Measurements from ENCODE around the gene RFX1.
"Not testable (repeated sequence)": the region's sequence is repeated elsewhere in the genome, so short reads cannot be mapped to it uniquely, and the experiment has no call there.

The RFX1 gene

DNA sequence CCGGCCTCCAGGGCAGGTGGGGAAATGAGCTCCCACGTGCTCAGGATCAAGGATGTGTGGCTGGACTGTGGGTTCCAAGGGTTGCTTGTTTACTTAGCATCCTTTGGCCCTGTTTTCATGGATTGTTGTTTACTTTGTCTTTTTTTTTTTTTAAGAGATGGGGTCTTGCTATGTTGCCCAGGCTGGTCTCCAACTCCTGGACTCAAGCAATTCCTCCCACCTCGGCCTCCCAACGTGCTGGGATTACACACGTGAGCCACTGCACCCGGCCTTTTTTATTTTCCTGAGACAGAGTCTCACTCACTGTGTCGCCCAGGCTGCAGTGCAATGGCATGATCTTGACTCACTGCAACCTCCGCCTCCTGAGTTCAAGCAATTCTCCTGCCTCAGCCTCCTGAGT, 38.9 kb downstream of the RFX1 start:
- not testable (repeated sequence) for H3K4me3 ChIP-seq (ENCODE audit: low read length); DNase-seq (ENCODE audit: low read depth, low spot score)

DNA sequence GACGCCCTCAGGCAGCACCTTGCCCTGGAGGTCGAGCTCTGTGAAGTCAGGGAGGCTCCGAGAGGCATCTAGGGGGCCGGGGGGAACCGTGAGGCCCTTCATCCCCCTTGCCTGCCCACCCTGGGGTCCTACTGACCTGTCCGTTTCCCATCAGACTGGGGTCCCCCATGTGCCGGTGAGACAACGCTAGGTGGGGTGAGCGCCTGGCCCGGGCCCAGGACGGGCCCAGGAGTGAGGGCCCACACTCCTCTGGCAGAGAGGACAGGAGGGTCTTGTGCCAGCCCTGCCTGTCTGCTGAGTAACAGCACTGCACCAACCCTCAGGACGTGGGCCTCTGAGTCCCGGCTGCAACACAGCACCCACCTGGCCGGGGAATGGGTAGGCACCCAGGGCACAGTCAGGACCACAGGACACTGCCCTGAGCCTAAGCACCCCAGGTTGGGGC, 39.4 kb downstream of the RFX1 start:
- no peak for DNase-seq (ENCODE audit: low read depth, low spot score)
- no peak overlapping the region for H3K4me3 ChIP-seq (ENCODE audit: low read length)

DNA sequence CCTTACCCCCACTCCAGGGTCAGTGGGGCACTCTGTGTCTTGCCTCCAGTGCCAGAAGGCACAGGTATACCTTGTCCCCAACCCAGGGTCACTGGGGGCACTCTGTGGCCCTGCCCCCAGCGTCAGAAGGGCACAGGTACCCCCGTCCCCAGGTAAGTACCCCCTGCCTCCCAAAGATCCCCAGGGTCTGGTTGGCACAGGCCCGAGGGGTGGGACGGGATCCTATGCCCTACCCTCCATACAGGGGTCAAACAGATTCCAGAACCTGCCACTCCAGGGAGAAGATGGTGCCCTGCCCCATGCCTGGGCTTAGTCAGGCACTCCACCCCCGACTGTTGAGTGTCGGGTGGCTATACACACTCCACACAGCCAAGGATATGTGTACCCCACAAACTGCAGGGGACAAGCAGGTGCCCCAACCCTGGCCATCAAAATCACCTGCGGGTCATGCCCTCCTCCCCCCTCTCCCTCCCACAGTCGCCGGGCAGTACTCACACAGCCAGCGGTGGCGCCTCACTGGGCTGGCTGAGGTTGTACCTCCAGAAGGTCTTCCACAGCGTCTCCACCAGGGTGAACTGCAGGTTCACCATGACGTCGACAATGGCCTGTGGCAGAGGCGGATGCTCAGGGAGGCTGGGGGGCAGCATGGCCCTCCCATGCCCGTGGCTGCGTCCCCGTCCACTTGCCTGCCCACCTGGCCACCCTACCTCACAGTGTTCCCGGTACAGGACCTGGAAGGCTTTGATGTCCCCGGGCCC, 40.0 kb downstream of the RFX1 start:
- no peak for DNase-seq (ENCODE audit: low read depth, low spot score)
- H3K4me3 ChIP-seq (ENCODE audit: low read length): no peak overlapping the region

DNA sequence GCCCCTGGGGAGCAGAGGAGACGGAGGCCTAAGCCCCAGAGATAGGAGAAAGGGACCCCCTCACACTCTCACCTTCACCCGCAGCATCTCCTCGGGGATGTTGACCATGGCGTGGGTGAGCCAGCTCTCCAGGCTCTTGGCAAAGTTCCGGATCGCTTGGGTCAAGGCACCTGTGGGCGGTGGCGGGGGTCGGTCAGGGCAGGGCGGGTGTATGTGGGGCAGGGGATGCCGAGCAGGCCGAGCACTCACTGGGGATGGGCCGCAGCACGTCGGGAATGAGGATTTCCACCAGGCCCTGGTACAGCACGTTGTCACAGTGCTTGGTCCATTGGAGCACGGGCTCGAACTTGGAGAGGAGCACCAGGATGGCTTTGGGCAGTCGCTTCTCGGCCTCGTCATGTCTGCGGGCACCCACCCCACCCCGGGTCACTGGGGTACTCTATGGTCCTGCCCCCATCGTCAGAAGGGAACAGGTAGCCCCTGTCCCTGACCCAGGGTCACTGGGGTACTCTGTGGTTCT, 40.7 kb downstream of the RFX1 start:
- no peak overlapping the region for H3K4me3 ChIP-seq (ENCODE audit: low read length)

DNA sequence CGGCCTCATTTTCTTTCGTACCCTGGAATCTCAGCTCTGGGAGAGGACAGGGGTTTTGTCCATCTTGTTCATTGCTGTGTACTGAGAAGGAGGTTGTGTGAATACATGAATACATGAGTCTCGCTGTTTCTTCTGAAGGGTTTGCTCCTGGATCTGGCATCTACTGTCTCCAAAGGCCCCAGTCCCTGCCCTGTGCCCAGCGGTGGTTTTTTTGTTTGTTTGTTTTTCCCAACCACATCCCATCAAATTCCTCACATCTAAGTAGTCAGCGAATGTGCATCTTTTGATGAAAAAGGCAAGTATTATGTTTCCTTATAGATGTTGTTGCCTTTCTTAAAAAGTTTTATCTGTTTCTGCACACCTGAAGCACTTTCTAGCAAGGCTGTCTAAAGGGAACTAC, 41.3 kb downstream of the RFX1 start:
- no peak for DNase-seq (ENCODE audit: low read depth, low spot score)
- no peak overlapping the region for H3K4me3 ChIP-seq (ENCODE audit: low read length)

More for the DNA sequence above, 40.7 kb downstream of the RFX1 start:
- DNase-seq (ENCODE audit: low read depth, low spot score): no peak

DNA sequence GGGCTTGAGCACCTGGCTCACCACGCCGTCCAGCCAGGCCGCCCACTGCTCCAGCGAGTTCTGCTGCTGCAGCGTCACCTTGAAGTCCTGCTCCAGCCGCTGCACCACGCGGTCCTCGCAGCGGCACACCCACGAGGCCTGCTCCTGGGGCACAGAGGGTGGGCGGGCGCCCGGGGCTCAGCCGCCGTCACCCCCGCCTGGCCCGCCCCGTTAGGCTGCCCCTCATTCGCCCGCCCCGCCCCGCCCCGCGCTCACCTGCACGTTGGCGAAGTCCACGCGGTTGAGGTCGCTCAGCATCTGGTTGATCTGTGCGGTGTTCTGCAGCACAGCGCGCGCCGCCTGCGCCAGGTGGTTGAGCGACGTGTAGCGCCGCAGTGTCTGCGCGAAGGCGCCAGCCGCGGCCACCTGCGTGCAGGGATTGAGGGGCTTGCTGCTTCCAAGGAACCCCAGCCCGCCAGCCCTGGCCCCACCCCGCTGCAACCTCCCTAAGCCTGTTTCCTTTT, 42.5 kb downstream of the RFX1 start:
- H3K4me3 ChIP-seq (ENCODE audit: low read length): no peak overlapping the region
- DNase-seq (ENCODE audit: low read depth, low spot score): no peak

DNA sequence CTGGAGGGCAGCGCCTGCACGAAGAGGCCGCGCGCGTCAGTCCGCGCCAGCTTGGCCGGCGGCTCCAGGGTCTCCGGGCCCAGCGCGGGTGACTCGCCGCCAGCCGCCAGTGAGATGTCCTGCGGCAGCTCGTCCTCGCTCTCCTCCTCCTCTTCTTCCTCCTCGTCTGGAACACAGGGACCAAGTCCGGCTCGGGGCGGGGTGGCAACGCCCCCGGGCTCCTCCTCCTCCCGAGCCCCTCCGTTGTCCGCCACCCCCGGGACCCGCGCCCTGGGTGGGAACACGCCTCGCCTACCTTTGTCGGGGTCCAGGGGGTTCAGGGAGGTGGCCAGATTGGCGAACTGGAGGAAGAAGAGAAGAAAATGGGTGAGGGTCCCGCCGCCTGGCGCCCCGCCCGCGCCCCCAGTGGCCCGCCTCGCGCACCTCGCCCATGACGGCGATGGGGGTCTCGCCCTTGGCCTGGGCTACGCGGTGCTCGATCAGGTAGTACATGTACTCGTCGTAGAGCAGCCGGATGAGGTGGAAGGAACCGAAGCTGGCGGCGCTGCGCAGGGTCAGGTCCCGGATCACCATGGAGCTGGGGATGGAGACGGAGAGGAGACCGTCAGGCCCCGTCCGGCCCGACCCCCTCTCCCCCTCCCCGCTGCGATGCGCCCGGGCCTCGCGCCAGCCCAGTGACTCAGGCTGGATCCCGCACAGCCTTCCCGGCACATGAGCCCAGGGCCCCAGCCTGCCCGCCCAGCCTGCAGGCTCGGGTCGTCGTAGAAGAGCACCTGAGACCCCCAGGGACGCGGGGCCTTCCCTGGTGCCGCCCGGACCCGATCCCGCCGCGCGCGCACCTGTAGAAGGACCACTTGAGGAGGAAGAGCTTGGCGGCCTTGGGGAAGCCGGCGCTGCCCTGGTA, 43.2 kb downstream of the RFX1 start:
- no peak overlapping the region for H3K4me3 ChIP-seq (ENCODE audit: low read length)
- DNase-seq (ENCODE audit: low read depth, low spot score): no peak

DNA sequence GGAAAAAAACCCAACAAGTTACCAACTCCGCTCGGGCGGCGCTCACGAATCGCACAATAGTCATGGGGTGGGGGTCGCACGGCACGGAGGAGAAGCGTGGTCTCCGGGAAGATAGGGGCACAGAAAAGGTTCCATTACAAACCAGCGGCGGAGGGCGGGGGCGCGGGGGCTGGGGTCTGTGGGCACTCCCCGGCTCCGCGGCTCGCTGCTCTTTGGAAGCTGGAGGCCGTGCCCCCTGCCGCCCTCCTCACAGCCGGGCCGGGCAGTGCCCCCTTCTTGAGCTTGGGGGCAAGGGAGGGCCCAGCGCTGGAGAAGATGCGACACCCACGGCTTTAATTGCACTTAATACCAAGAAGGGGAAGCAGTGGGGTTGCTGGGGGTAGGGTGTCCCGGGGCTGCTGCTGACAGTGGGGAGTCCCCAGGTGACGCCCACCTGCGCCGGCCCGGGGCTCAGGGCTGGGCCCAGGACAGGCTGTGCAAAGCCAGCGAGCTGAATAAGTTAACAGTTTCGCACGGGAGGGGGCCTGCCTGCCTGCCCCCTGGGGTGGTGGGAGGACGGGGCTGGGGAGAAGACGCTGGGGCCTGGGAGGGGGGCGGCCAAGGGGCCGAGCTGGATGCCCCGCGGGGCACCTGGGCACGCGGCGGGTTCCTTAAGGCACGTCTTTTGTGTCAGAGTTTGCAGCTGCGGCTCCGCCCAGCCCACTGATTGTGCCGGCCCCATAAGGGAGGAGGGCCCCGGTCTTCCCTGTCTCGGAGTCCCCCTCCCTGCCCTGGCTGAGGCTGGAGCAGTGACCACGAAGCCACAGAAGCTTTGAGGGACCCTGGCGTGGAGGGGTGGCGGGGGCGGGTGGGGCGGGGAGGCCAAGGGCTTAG, 44.1 kb downstream of the RFX1 start:
- no peak for DNase-seq (ENCODE audit: low read depth, low spot score)

DNA sequence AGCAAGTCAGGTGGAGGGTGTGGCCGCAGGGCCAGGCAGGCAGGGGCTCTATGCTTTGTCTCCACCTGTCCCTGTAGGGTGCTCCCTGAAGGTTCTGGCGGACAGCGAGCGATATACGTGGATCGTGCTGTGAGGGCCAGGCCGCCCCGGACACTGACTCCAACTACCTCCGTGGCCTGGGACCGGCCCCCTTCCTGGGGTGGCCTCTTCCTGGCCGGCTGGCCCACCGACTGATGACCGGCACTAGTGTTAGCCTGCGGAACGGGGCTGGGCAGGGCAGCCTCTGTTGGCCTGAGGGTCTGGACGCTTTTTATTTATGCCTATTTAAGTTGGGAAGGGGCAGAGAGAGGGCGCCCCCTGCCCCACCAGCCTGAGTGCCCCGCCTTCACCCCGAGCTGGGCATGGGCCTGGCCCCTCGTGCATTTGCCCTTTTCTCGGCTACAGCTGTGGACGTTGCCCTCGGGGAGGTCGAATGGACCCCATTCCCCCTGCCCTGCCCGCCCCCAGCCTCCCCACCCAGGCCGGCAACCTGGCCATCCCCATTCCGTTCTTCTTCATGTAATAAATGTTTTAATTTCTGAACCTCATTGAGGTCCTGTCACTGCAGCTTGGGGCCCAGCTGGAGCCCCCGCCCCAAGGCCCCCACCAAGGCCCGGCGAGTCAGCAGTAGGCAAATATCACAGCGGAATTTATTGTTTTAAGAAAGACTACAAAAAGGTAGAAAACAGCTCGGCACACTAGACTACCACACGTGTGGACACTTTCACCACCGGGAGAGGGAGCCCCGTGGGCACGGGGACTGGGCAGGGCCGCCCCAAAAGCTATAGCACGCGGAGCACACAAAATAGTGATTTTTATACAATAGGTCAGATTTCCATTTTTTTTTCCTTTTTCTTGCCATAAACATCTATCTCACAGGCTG, 45.0 kb downstream of the RFX1 start:
- no peak for DNase-seq (ENCODE audit: low read depth, low spot score)
- H3K4me3 ChIP-seq (ENCODE audit: low read length): no peak overlapping the region

More for the DNA sequence above, 44.1 kb downstream of the RFX1 start:
- H3K4me3 ChIP-seq (ENCODE audit: low read length): no peak overlapping the region

DNA sequence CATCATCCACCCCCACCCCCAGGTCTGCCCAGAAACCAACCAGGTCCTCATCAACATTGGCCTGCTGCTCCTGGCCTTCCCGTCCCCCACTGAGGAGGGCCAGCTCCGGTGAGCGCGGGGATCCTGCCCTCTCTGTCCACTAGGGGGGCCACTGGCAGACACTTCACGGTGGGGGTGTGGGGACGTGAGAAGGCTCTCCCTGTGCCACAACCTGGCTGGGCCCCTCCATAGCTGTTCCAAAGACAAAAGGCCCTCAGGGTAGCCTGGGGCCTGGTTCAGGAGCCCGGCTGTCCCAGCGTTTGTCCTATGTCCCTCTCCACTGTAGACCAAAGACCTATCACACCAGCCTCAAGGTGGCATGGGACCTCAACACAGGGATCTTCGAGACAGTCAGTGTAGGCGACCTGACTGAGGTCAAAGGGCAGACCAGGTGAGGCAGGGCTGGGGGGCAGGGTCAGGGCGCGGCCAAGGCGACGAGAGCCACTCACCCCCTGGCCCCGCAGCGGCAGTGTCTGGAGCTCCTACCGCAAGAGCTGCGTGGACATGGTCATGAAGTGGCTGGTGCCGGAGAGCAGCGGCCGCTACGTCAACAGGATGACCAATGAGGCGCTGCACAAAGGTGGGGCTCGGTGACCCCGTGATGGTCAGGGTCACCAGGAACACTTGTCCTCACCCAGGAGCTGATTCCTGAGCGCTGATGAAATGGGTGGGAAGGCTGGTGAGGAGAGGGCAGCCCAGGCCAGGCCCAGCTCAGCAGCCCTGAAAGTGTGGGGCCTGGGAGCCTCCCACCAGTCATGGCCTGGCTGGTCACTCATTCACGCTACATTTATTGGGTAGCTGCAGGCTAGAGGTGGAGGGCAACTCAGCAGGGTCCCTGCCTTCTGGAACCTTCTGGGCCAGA, 45.9 kb downstream of the RFX1 start:
- DNase-seq (ENCODE audit: low read depth, low spot score): no peak
- H3K4me3 ChIP-seq (ENCODE audit: low read length): no peak overlapping the region

DNA sequence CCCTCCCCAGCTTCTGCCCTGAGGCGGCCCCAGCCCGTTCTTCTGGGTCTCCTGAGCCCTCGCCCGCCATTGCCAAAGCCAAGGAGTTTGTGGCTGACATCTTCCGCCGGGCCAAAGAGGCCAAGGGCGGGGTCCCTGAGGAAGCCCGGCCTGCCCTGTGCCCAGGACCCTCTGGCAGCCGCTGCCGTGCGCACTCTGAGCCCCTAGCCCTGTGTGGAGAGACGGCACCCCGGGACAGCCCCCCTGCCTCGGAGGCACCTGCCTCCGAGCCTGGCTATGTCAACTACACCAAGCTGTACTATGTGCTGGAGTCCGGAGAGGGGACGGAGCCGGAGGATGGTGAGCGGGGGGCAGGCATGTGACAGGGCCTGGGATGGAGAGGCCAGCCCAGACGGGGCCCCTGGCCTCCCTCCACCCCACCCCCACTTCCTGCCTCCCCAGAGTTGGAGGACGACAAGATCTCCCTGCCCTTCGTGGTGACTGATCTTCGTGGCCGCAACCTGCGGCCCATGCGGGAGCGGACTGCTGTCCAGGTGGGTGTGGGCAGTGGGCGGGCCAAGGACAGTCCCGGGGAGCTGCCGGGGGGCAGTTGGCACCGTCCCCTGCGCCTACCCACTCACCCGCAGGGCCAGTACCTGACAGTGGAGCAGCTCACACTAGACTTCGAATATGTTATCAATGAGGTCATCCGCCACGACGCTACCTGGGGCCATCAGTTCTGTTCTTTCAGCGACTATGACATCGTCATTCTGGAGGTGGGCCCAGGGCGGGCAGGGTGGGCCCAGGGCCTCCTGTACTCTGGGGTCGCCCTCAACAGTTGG, 46.8 kb downstream of the RFX1 start:
- no peak overlapping the region for H3K4me3 ChIP-seq (ENCODE audit: low read length)
- no peak for DNase-seq (ENCODE audit: low read depth, low spot score)

DNA sequence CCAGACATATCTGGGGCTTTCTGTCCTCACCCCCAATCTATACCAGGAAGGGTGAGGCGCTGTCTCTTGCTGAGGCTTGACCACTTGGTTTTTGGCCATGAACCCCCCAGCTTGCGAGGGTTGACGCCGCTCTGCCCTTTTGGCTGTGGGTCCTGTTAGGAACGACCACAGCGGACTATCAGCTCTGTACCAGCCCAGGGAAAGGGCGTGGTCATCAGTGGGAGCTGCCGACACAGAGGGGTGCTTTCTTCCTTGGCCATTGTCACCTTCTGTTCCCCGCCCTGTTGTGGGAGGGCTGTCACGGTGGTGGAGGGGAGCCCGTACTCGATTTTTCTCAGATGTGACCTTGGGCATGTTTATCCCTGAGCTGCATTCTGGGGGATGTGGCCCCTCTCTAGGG, 48.1 kb downstream of the RFX1 start:
- no peak for DNase-seq (ENCODE audit: low read depth, low spot score)
- no peak overlapping the region for H3K4me3 ChIP-seq (ENCODE audit: low read length)

DNA sequence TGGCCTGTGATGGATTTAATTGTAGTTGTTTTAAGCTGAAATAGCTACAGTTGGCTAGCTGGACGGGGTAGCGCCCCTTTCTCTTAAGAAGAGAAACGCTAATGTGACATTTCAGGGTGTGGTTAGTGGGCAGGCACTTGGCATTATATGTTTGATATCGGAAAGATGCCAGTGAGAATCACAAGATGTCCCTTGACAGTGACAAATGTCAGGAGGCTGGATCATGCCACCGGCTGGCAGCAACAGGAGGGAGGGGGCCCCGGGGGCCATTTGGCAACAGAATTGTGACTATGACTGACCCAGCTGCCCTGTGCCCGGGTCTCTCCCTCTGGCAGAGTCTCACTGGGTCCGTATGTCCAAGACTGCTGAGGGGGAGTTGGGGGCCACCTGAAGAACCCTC, 49.1 kb downstream of the RFX1 start:
- H3K4me3 ChIP-seq (ENCODE audit: low read length): no peak overlapping the region
- DNase-seq (ENCODE audit: low read depth, low spot score): no peak

DNA sequence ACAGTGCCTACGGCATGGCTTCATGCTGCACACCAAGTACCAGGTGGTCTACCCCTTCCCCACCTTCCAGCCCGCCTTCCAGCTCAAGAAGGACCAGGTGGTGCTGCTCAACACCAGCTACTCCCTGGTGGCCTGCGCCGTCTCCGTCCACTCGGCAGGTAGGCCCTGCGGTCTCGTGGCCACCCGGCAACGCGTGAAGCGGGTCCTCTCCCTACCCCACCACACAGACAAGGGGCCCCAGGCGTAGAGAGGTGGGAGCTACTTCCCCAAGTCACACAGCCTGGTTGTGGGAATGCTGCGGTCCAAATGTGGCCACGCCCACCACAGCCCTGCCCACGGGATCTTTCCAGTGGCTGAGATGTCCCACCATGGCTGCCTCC, 49.8 kb downstream of the RFX1 start:
- DNase-seq (ENCODE audit: low read depth, low spot score): no peak
- H3K4me3 ChIP-seq (ENCODE audit: low read length): no peak overlapping the region

DNA sequence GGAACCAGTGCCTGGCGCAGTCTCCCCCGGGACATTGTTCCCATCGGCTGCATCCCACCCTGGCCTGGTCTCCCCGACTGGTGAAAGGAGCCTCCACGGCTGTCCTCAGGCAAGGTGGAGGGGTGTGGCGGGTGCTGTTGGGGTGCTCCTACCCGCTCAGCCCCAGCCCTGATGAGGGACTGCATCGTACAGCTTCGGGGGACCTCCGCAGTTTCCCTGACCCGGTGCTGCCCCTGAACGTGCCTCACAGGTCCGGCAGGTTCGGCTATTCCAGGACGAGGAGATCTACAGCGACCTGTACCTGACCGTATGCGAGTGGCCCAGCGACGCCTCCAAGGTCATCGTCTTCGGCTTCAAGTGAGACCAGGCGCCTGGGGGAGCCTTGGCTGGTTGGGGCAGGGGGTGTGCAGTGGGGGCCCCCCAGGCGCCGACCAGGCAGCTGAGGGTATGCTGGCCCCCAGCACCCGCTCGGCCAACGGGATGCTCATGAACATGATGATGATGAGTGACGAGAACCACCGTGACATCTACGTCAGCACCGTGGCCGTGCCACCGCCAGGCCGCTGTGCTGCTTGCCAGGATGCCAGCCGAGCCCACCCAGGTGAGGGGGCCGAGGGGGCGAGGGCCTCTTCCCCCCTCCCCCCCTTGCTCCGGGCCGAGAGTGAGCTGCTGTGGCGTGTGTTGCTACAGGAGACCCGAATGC, 50.3 kb downstream of the RFX1 start:
- DNase-seq (ENCODE audit: low read depth, low spot score): no peak
- H3K4me3 ChIP-seq (ENCODE audit: low read length): no peak overlapping the region

DNA sequence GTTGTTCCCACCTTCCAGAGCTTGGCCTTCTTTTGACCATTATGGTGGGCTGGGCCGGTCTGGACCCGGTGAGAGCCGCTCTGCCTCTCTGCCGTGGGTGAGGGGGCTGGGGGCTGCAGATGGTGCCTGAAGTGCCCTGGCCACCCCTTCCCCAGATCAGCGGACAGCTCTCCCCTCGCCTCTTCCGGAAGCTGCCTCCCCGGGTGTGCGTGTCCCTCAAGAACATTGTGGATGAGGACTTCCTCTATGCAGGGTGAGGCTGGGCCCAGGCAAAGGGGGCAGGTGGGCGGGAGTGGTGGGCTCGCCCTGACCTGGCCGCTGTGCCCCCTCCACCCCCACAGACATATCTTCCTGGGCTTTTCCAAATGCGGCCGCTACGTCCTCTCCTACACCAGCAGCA, 51.9 kb downstream of the RFX1 start:
- DNase-seq (ENCODE audit: low read depth, low spot score): no peak
- H3K4me3 ChIP-seq (ENCODE audit: low read length): no peak overlapping the region

Measured in Jurkat, Clone E6-1 (cell line).